Muscle layer of colon (tissue), 2 donors: ENCODE measurements around the gene PAIP1.
"Not testable (repeated sequence)": the region's sequence is repeated elsewhere in the genome, so short reads cannot be mapped to it uniquely, and the experiment has no call there.

Source experiments
- H3K27ac ChIP-seq: one replicate; pipeline ENCODE4 v1.7.0; 2013; ENCODE audit warnings: low read depth, mild to moderate bottlenecking, low read length, moderate library complexity
- H3K27me3 ChIP-seq, 2 donors: one replicate each; pipeline ENCODE4 v1.7.0; 2013; ENCODE audit warnings: low read length in 2 of 2, mild to moderate bottlenecking in 2 of 2; ENCODE audit not compliant: insufficient read depth in 2 of 2, control insufficient read depth in 1 of 2
- H3K36me3 ChIP-seq: one replicate; pipeline ENCODE4 v1.7.0; 2013; ENCODE audit warnings: mild to moderate bottlenecking, low read length; ENCODE audit not compliant: insufficient read depth
- H3K4me1 ChIP-seq: one replicate; pipeline ENCODE4 v1.7.0; 2013; ENCODE audit warnings: mild to moderate bottlenecking, low read length; ENCODE audit not compliant: insufficient read depth
- H3K4me3 ChIP-seq, 2 donors: one replicate each; pipeline ENCODE4 v1.7.0; 2013; ENCODE audit warnings: low read length in 2 of 2, low read depth in 1 of 2, mild to moderate bottlenecking in 1 of 2, moderate library complexity in 1 of 2
- H3K9ac ChIP-seq: one replicate; pipeline ENCODE4 v1.7.0; 2013; ENCODE audit warnings: low read length
- H3K9me3 ChIP-seq: one replicate; pipeline ENCODE4 v1.7.0; 2013; ENCODE audit warnings: mild to moderate bottlenecking, low read length
- donor health status: abdominal sarcoma.
- donor health status: Adenocarcinoma of cecum.

The PAIP1 gene

GRCh38 chr5:43514471-43514815 lies 42.4 kb downstream of the PAIP1 start:
- Histone ChIP-seq H3K27ac (peak overlapping the region; percentile 97), H3K36me3 (no peaks in the 10 kb centered on the region), H3K27me3 (no peaks in the 10 kb centered on the region), H3K4me3 (peak overlapping the region; percentile 79 to 80), H3K4me1 (peaks cover 8% of the 10 kb centered on the region), H3K9me3 (no peaks in the 10 kb centered on the region), H3K9ac (peak overlapping the region; percentile 95)

DNA sequence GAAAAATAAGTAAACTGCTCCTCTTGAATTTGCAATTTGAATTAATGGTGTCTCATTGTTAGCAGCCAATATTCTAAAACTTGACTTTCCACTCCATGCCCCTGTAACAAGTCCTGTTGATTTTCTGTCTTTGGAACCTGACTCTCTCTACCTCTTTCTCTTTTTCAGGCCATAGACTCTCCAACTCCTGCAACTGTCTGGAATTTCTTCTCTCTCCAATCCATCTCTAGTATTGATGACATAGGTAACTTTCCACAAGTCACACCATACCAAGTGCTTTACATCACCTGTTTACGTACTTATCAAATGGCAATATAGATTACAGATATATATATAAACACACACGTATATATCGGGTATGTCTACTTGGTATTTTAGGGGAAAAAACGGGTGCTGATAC lies 42.9 kb downstream of the PAIP1 start:
- Histone ChIP-seq H3K36me3 (no peaks in the 10 kb centered on the region), H3K4me1 (peaks cover 8% of the 10 kb centered on the region), H3K27me3 (no peaks in the 10 kb centered on the region), H3K4me3 (peak overlapping the region; percentile 79 to 80), H3K27ac (no peak overlapping the region), H3K9me3 (no peaks in the 10 kb centered on the region), H3K9ac (no peak overlapping the region)

DNA sequence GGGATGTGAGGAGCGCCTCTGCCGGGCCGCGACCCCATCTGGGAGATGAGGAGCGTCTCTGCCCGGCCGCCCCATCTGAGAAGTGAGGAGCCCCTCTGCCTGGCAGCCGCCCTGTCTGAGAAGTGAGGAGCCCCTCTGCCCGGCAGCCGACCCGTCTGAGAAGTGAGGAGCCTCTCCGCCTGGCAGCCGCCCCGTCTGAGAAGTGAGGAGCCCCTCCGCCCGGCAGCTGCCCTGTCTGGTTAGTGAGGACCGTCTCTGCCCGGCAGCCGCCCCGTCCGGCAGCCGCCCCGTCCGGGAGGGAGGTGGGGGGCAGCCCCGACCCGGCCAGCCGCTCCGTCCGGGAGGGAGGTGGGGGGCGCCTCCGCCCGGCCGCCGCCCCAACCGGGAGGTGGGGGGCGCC lies 45.8 kb downstream of the PAIP1 start:
- not testable (repeated sequence) for H3K9ac ChIP-seq, H3K27ac ChIP-seq, H3K9me3 ChIP-seq, H3K4me1 ChIP-seq, H3K27me3 ChIP-seq, H3K36me3 ChIP-seq, H3K4me3 ChIP-seq

DNA sequence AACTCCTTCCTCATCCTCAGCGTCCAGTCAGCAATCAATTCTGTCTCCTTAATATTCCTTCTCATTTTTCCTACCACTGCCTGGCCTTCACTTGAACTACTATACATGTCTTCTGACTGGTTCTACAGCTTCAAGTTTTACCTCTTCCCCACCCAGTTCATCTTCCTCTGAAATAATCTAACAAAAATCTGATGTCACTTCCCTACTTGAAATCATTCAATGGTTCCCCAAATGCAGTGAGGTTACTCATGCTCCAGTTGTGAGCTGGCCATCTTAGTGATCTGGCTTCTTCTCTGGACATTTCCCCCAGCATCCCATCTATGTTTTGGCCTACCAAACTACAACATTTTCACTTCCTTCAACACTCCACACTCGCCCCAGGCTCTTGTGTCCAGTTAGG lies 58.3 kb downstream of the PAIP1 start:
- no peak overlapping the region for H3K4me3 ChIP-seq
- no peak overlapping the region for H3K27ac ChIP-seq
- H3K9me3 ChIP-seq: no peaks in the 10 kb centered on the region
- no peaks in the 10 kb centered on the region for H3K27me3 ChIP-seq
- no peak overlapping the region for H3K9ac ChIP-seq
- no peaks in the 10 kb centered on the region for H3K36me3 ChIP-seq
- H3K4me1 ChIP-seq: no peaks in the 10 kb centered on the region

GRCh38 chr5:43497311-43498104 lies 59.4 kb downstream of the PAIP1 start:
- H3K9ac ChIP-seq: no peak overlapping the region
- no peaks in the 10 kb centered on the region for H3K36me3 ChIP-seq
- no peak overlapping the region for H3K4me3 ChIP-seq
- H3K9me3 ChIP-seq: no peaks in the 10 kb centered on the region
- H3K27ac ChIP-seq: no peak overlapping the region
- no peaks in the 10 kb centered on the region for H3K27me3 ChIP-seq
- H3K4me1 ChIP-seq: no peaks in the 10 kb centered on the region

DNA sequence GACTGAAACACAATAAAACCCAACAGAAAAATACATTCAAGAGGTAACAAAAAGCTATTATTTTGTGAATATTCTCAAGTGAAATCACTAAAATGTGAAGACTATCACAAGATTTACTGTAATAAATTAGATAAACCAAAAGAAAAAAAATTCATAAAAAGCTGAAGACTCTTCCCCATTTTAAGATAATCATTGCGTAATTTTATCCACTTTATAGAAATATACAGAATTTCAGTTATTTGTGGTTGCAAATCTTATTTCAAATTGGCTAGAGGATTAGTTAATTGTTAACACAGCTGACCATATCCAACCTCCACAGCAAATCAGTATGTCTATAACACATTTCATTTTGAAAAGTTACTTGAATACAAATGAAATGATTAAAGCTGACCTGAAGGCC lies 65.6 kb downstream of the PAIP1 start:
- H3K27ac ChIP-seq: no peak overlapping the region
- no peaks in the 10 kb centered on the region for H3K36me3 ChIP-seq
- H3K9ac ChIP-seq: no peak overlapping the region
- no peaks in the 10 kb centered on the region for H3K27me3 ChIP-seq
- H3K4me3 ChIP-seq: no peak overlapping the region
- H3K4me1 ChIP-seq: no peaks in the 10 kb centered on the region
- no peaks in the 10 kb centered on the region for H3K9me3 ChIP-seq

DNA sequence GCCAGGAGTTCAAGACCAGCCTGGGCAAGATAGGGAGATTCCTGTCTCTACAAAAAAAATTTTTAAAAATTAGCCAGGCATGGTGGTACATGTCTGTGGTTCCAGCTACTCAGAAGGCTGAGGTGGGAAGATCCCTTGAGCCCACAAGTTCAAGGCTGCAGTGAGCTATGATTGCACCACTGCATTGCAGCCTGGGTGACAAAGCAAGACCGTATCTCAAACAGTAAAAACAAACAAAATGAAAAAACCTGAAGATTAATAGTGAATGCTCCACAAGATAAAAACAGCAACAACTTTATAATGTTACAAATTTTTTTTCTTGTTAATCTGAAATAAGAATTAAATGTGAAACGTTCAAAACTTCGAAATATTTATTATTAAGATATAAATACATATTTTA lies 70.5 kb downstream of the PAIP1 start:
- Histone ChIP-seq H3K9me3 (no peaks in the 10 kb centered on the region), H3K27ac (no peak overlapping the region), H3K27me3 (no peaks in the 10 kb centered on the region), H3K9ac (no peak overlapping the region), H3K36me3 (no peaks in the 10 kb centered on the region), H3K4me3 (no peak overlapping the region), H3K4me1 (peaks cover 15% of the 10 kb centered on the region)

DNA sequence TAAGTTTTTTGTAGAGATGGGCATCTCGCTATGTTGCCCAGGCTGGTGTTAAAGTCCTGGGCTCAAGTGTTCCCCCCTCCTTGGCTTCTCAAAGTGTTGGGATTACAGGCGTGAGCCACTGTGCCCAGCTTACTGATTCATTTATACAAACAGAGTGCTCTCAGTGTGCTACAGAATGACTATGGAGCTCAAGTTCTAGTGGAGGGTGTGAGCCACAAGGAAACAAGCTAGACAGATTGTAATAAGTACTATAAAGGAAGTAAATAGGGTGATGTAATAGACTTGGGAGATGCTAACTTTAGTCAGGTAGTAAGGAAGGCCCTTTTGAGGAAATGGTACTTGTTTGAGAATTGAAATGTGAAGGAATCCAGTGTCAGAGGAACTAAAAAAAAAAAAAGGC lies 71.5 kb downstream of the PAIP1 start:
- Histone ChIP-seq H3K4me1 (peaks cover 15% of the 10 kb centered on the region), H3K4me3 (no peak overlapping the region), H3K9me3 (no peaks in the 10 kb centered on the region), H3K27me3 (no peaks in the 10 kb centered on the region), H3K9ac (no peak overlapping the region), H3K36me3 (no peaks in the 10 kb centered on the region), H3K27ac (no peak overlapping the region)

DNA sequence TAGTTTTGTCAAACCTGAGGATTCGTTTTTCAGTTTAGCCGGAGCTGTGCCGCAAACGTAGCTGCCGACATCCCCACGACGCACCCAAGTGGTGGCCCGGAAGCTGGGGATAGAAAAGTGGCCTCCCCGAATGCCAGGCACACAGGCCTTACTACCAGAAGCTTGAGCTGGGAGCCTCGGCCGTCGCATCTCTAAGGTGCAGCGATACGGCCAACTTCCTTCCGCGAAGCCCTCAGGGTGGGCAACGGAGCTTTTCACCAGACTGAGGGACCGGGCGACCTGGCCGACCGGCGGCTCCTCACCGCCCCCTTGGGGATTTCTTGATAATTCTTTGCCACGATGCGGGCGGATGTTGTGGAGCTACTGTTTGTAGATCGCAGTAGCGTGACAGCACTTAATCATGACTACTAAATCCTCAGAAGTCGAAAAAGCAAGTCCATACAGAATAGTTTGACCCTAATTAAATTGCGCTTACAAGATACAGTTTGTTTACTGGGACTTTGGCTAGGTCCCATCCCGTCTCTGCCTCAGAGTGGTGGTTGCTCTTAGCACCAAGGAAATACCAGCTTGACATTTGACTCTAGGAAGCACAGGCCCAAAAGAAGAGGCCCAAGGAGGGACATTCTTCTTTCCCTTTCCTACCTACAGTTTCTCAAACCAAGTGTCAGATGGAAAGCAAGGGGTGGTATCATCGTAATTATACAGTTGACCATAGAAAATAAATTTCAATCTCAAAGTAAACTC lies 72.6 kb downstream of the PAIP1 start:
- Histone ChIP-seq H3K9ac (peak overlapping the region; percentile 86), H3K27ac (peak overlapping the region; percentile 89), H3K4me3 (peak overlapping the region; percentile 89 to 92), H3K4me1 (peaks cover 15% of the 10 kb centered on the region), H3K27me3 (no peaks in the 10 kb centered on the region), H3K9me3 (no peaks in the 10 kb centered on the region), H3K36me3 (no peaks in the 10 kb centered on the region)

DNA sequence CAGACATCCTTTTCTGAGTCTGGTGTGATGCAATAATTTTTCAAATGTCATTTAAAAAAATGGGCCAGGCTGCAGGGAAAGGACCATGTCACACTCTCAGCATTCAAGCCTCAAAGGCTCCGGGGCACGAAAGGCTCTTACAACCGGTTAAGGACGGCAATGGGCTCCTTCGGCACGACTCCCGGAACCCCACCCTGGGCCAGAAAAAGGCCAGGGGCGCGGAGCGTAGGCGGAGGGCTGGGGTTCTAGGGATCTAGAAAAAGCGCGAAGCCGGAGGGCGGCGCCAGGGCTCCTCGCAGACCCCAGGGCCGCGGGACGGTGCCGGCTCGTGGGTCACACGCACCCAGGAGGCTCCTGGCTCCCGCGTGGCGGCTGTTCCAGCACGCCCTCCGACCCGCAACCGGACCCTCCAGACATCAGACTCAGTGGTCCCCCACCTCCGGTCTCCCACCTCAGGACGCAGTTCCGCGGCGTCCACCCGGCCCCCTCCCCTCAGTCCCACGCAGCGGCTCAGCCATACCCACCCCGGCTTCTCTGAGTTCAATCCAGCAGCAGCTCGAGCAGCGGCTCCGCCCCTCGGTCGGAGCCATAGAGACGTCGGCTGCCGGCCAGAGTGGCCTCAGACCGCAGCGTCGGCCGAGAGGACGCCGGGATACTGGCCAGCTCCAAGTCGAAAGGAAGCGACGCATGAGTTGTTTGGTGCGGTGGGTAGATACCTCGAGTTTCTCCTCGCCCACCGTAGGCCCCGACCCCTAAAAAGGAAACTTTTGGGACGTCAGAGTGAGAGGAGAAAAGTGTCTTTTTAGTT lies 73.4 kb downstream of the PAIP1 start, which contains the start of gene TMEM267:
Gene TMEM267 (minus strand): TSS at position 568 of the 808 bp plus-strand sequence. CDS start 29,896 bp downstream, outside the sequence.
- Histone ChIP-seq H3K36me3 (no peaks in the 10 kb centered on the region), H3K9me3 (no peaks in the 10 kb centered on the region), H3K4me1 (peaks cover 15% of the 10 kb centered on the region), H3K4me3 (peak within 1 kb of the TSS; percentile 89 to 92), H3K9ac (peak within 1 kb of the TSS; percentile 86), H3K27me3 (no peaks in the 10 kb centered on the region), H3K27ac (peak within 1 kb of the TSS; percentile 89)
